PC-3 (cell line): Measurements from ENCODE around the gene ARHGEF7. TPM values are rescaled to one million over a fixed set of nuclear protein-coding genes. Genes with fewer than 3 reads are reported as not detected.

Source experiments
- ATAC-seq: fragments of 200-7000 bp; cut with Tn5 transposase; 2 replicates; pipeline ENCODE4 v1.9.1; 2020; ENCODE audit warnings: mild to moderate bottlenecking, moderate library complexity
- BruUV-seq: library from RNA; stranded (reverse); fragments of 400-500 nt; replicated peaks from 2 replicates; lab custom pipeline; 2021; lab: Mats Ljungman, UMichigan
- CTCF ChIA-PET: fragments of 300-600 bp; sonication (Branson Sonifier 250); formaldehyde crosslinking; loops from one replicate; lab custom pipeline; 2022; ENCODE audit warnings: antibody characterized with exemption; lab: Charles Lee
- POLR2A ChIA-PET: fragments of 300-600 bp; sonication (Branson Sonifier 250); formaldehyde crosslinking; loops from one replicate; lab custom pipeline; 2022; ENCODE audit warnings: antibody characterized with exemption; ENCODE audit not compliant: unreplicated experiment; lab: Charles Lee
- DNase-seq: peaks from one replicate; pipeline ENCODE4 v3.0.0-alpha.2; 2015
- H2AFZ ChIP-seq: fragments of 300-600 bp; sonication (generic); 2 replicates; pipeline ENCODE4 v1.6.0; 2016; ENCODE audit warnings: antibody characterized with exemption, low read length
- H3F3A ChIP-seq: fragments of 300-600 bp; sonication (generic); one replicate; pipeline ENCODE4 v1.6.0; 2017; ENCODE audit warnings: antibody characterized with exemption, low read length, control low read depth, mild to moderate bottlenecking; ENCODE audit not compliant: unreplicated experiment
- H3K27ac ChIP-seq: fragments of 300-600 bp; sonication (generic); 2 replicates; pipeline ENCODE4 v1.5.1; 2016; ENCODE audit warnings: mild to moderate bottlenecking, low read length
- H3K27me3 ChIP-seq: fragments of 300-600 bp; sonication (generic); 2 replicates; pipeline ENCODE4 v1.6.1; 2016; ENCODE audit warnings: low read length, mixed read lengths
- H3K36me3 ChIP-seq: fragments of 300-600 bp; sonication (generic); 2 replicates; pipeline ENCODE4 v1.6.1; 2016; ENCODE audit warnings: low read depth, mixed run types, low read length, mixed read lengths
- H3K4me1 ChIP-seq: fragments of 300-600 bp; sonication (generic); 2 replicates; pipeline ENCODE4 v1.5.1; 2016; ENCODE audit warnings: low read length; ENCODE audit not compliant: insufficient read depth
- H3K4me2 ChIP-seq: fragments of 300-600 bp; sonication (generic); 2 replicates; pipeline ENCODE4 v1.6.0; 2016; ENCODE audit warnings: low read length
- H3K4me3 ChIP-seq: fragments of 300-600 bp; sonication (generic); 2 replicates; pipeline ENCODE4 v1.5.1; 2016; ENCODE audit warnings: mild to moderate bottlenecking, low read length, mixed read lengths
- H3K79me2 ChIP-seq: fragments of 300-600 bp; sonication (generic); 2 replicates; pipeline ENCODE4 v1.6.1; 2017; ENCODE audit warnings: low read length, mixed read lengths
- H3K9ac ChIP-seq: fragments of 300-600 bp; sonication (generic); 2 replicates; pipeline ENCODE4 v1.6.0; 2016; ENCODE audit warnings: mild to moderate bottlenecking, low read length
- H3K9me2 ChIP-seq: fragments of 300-600 bp; sonication (generic); replicated peaks from 2 replicates; pipeline ENCODE4 v1.6.1; 2016; ENCODE audit warnings: mixed run types, low read length, mixed read lengths
- H3K9me3 ChIP-seq: fragments of 300-600 bp; sonication (generic); 2 replicates; pipeline ENCODE4 v1.6.1; 2016; ENCODE audit warnings: low read length, mixed read lengths
- H4K20me1 ChIP-seq: fragments of 300-600 bp; sonication (generic); 2 replicates; pipeline ENCODE4 v1.6.1; 2016; ENCODE audit warnings: low read length, mixed read lengths
- EZH2 ChIP-seq: fragments of 300-600 bp; sonication (generic); IDR thresholded peaks from one replicate; pipeline ENCODE4 v1.6.1; 2017; ENCODE audit warnings: antibody characterized with exemption, mild to moderate bottlenecking, low read length; ENCODE audit not compliant: unreplicated experiment
- EZH2phosphoT487 ChIP-seq: fragments of 300-600 bp; sonication (generic); IDR thresholded peaks from 2 replicates; pipeline ENCODE4 v1.6.1; 2018; ENCODE audit warnings: mild to moderate bottlenecking, antibody characterized with exemption, low read length, borderline replicate concordance
- intact Hi-C: fragments of 100-400 bp; cut with micrococcal nuclease; formaldehyde crosslinking; loops from 2 replicates; pipeline ENCODE4 v1.9.0; 2023
- total RNA-seq: library from RNA; depleted of rRNA; stranded (reverse); fragments of >200 nt; gene quantifications from 2 replicates; pipeline ENCODE4 v1.2.3, GENCODE V29; 2014
- TF ChIP-seq, protein P1 (sequence below): fragments of 300-600 bp; sonication (generic); conservative IDR thresholded peaks from 2 replicates; pipeline ENCODE4 v1.5.1; 2017; ENCODE audit warnings: antibody characterized with exemption, low read depth, mild to moderate bottlenecking, low read length

The ARHGEF7 gene
- total RNA-seq, 1 experiment from 2014 or later = 14.7 TPM

DNA sequence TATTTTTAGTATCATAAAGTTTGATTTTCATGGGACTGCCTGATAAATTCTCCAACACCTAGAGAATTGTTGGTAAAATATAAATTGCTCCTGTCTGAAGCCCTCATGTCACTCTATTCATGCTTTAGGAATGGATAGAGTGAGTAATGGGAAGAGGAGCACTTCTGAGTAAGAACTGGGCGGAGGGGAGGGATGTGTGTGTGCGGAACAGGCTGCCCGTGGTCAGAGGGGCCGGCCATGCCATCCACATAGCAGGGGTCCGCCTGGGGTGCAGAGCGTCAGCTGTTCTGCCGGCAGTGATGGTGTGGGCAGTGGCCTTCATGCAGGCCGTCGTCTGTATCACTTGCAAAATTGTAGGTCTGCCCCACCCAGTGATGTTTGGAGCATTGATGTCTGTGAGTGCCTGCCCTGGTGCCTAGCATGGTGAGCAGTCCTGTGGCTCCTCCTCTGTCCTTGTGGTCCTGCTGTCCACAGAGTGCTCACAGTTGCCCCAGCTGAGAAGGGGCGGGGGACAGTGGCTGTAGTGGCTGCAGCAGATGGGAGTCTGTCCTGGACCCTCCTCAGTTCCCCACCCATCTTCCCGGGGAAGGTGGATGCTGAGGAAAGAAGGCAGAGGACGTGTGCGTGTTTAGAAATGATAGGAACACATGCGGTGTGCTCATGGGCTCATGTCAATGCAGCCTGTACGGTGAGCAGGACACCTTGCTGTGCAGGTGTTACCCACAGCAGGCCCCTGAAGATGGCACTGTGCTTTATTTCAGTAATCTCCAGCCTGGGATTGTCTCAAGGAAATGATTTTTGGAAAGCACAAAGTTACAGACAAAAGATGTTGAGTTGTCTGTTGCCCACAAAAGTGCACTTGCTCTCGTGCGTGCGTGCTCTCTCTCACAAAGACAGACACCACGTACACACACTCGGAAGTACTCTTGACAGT lies 155.9 kb downstream of the ARHGEF7 start:
- no peak overlapping the region for H2AFZ ChIP-seq
- no peaks in the 10 kb centered on the region for H4K20me1 ChIP-seq
- ATAC-seq = no peak
- no peaks in the 10 kb centered on the region; the same call in 1 of the 2 replicates for H3K36me3 ChIP-seq
- H3K79me2 ChIP-seq = no peaks in the 10 kb centered on the region
- H3K4me3 ChIP-seq = no peak overlapping the region
- no peak overlapping the region for H3K4me2 ChIP-seq
- CTCF ChIA-PET = no interaction called here
- no peaks in the 10 kb centered on the region for H3K27me3 ChIP-seq
- H3K4me1 ChIP-seq = no peaks in the 10 kb centered on the region
- H3F3A ChIP-seq = no peaks in the 10 kb centered on the region
- H3K27ac ChIP-seq = no peak overlapping the region
- no peak overlapping the region for H3K9ac ChIP-seq
- H3K9me3 ChIP-seq = no peaks in the 10 kb centered on the region
- intact Hi-C loops = no loop called here
- POLR2A ChIA-PET = no interaction called here
- DNase-seq = no peak
- no peaks in the 10 kb centered on the region for H3K9me2 ChIP-seq
- BruUV-seq = no TSS peak
- TF ChIP-seq, protein P1, sequence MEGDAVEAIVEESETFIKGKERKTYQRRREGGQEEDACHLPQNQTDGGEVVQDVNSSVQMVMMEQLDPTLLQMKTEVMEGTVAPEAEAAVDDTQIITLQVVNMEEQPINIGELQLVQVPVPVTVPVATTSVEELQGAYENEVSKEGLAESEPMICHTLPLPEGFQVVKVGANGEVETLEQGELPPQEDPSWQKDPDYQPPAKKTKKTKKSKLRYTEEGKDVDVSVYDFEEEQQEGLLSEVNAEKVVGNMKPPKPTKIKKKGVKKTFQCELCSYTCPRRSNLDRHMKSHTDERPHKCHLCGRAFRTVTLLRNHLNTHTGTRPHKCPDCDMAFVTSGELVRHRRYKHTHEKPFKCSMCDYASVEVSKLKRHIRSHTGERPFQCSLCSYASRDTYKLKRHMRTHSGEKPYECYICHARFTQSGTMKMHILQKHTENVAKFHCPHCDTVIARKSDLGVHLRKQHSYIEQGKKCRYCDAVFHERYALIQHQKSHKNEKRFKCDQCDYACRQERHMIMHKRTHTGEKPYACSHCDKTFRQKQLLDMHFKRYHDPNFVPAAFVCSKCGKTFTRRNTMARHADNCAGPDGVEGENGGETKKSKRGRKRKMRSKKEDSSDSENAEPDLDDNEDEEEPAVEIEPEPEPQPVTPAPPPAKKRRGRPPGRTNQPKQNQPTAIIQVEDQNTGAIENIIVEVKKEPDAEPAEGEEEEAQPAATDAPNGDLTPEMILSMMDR = no peak
- no peak for TF ChIP-seq EZH2phosphoT487
- no peak for TF ChIP-seq EZH2

DNA sequence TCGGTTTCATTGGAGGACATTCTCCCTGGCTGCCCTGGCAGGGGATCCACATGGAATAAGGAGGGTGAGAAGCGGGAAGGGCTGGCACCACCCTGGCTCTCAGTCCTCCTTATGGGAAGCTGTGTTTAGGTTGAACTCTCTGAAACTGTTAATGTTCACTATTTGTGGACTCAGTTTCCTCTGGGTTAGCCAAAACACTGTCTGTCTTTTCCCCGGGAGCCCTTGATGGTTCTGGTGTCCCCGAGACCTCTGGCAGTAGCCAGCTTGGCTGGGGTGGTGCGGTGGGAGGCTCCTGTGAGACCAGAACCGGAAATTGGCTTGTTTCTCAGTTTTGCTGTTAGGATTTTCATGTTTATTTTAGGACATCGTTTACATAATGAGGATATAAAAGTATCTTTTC lies 157.0 kb downstream of the ARHGEF7 start:
- Histone ChIP-seq H3K9me3 (no peaks in the 10 kb centered on the region), H3K79me2 (no peaks in the 10 kb centered on the region), H3K4me1 (no peaks in the 10 kb centered on the region), H3F3A (no peaks in the 10 kb centered on the region), H3K36me3 (no peaks in the 10 kb centered on the region; the same call in 1 of the 2 replicates), H4K20me1 (no peaks in the 10 kb centered on the region), H3K4me2 (no peak overlapping the region), H3K9ac (no peak overlapping the region), H3K9me2 (no peaks in the 10 kb centered on the region), H3K4me3 (no peak overlapping the region), H3K27me3 (no peaks in the 10 kb centered on the region), H3K27ac (no peak overlapping the region), H2AFZ (no peak overlapping the region)
- ATAC-seq (no peak), DNase-seq (no peak)
- intact Hi-C loops = no loop called here
- no TSS peak for BruUV-seq
- ChIA-PET POLR2A (no interaction called here), CTCF (no interaction called here)
- TF ChIP-seq, protein P1 = no peak
- TF ChIP-seq EZH2phosphoT487 (no peak), EZH2 (no peak)

DNA sequence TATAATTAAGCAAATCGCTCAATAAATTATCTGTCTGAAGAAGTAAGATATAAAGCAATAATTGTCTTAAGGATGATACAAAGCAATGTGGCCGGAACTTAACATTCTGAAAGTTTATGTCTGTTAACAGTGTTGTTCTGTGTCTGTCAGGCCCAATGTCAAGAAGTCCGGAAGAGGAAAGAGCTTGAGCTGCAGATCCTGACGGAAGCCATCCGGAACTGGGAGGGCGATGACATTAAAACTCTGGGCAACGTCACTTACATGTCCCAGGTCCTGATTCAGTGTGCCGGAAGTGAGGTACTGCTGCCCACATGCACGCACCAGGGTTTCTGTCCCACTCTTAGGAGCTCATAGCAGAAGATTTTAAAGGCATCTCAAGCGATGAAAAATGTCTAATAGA lies 160.3 kb downstream of the ARHGEF7 start:
- BruUV-seq = no TSS peak
- TF ChIP-seq EZH2 (no peak), EZH2phosphoT487 (no peak)
- TF ChIP-seq, protein P1 = no peak
- H3K36me3 ChIP-seq = peaks cover 2% of the 10 kb centered on the region; the same call in 1 of the 2 replicates

More for the DNA sequence above, 160.3 kb downstream of the ARHGEF7 start:
- Histone ChIP-seq H3K9me2 (no peaks in the 10 kb centered on the region), H3K4me1 (no peaks in the 10 kb centered on the region), H4K20me1 (no peaks in the 10 kb centered on the region), H3K27ac (no peak overlapping the region), H3K4me3 (no peak overlapping the region), H3K27me3 (no peaks in the 10 kb centered on the region), H3K4me2 (no peak overlapping the region), H3K79me2 (no peaks in the 10 kb centered on the region), H3K9ac (no peak overlapping the region), H3K9me3 (no peaks in the 10 kb centered on the region), H3F3A (no peaks in the 10 kb centered on the region), H2AFZ (no peak overlapping the region)
- ChIA-PET CTCF (no interaction called here), POLR2A (no interaction called here)
- DNase-seq (no peak), ATAC-seq (no peak)
- intact Hi-C loops = no loop called here
